Neuronal stem cell (in vitro differentiated cells): ENCODE data around the gene DHRS1.
A peak's percentile ranks its signal among the peaks of the same experiment; 100 is the strongest.

Experiments
- DNase-seq: peaks from one replicate; pipeline ENCODE4 v3.0.0-alpha.2; 2013; ENCODE audit warnings: low spot score
- H2AFZ ChIP-seq: one replicate; pipeline ENCODE4 v1.6.1; 2013; ENCODE audit warnings: mild to moderate bottlenecking, low read length, inconsistent platforms
- H2AK5ac ChIP-seq: 2 replicates; pipeline ENCODE4 v1.6.1; 2013; ENCODE audit warnings: low read depth, mild to moderate bottlenecking, inconsistent platforms, low read length, moderate library complexity, mixed read lengths
- H2BK120ac ChIP-seq: 2 replicates; pipeline ENCODE4 v1.6.1; 2013; ENCODE audit warnings: low read depth, mild to moderate bottlenecking, inconsistent platforms, low read length, moderate library complexity, mixed read lengths
- H2BK12ac ChIP-seq: one replicate; pipeline ENCODE4 v1.6.1; 2013; ENCODE audit warnings: low read length, inconsistent platforms
- H2BK15ac ChIP-seq: 2 replicates; pipeline ENCODE4 v1.6.1; 2013; ENCODE audit warnings: mild to moderate bottlenecking, low read length, inconsistent platforms, mixed read lengths
- H2BK5ac ChIP-seq: one replicate; pipeline ENCODE4 v1.6.1; 2013; ENCODE audit warnings: inconsistent platforms, mild to moderate bottlenecking, low read length, moderate library complexity
- H3K14ac ChIP-seq: one replicate; pipeline ENCODE4 v1.6.1; 2013; ENCODE audit warnings: low read length, inconsistent platforms
- H3K18ac ChIP-seq: 2 replicates; pipeline ENCODE4 v1.6.1; 2013; ENCODE audit warnings: low read length, inconsistent platforms
- H3K23ac ChIP-seq: 2 replicates; pipeline ENCODE4 v1.6.1; 2013; ENCODE audit warnings: low read depth, mild to moderate bottlenecking, mixed read lengths, low read length, inconsistent platforms; ENCODE audit not compliant: poor library complexity
- H3K27ac ChIP-seq: replicated peaks from 3 replicates; pipeline ENCODE4 v1.5.1; 2013; ENCODE audit warnings: low read length, inconsistent platforms
- H3K27me3 ChIP-seq, 3 experiments: 2 replicates each; pipeline ENCODE4 v1.6.1; 2013; ENCODE audit warnings: low read length in 3 of 3, mild to moderate bottlenecking in 2 of 3, inconsistent platforms in 1 of 3, low read depth in 1 of 3, mixed read lengths in 1 of 3, moderate library complexity in 1 of 3; ENCODE audit not compliant: control insufficient read depth in 3 of 3, insufficient read depth in 3 of 3
- H3K36me3 ChIP-seq, 2 donors: replicated peaks in 1 of 2; 2 replicates each; pipeline ENCODE4 v1.6.1; 2013; ENCODE audit warnings: low read length in 2 of 2; ENCODE audit not compliant: control insufficient read depth in 2 of 2, insufficient read depth in 2 of 2
- H3K4ac ChIP-seq: 2 replicates; pipeline ENCODE4 v1.6.1; 2013; ENCODE audit warnings: inconsistent platforms, mild to moderate bottlenecking, low read length, moderate library complexity
- H3K4me1 ChIP-seq, 2 donors: 1 replicate in 1 of 2; 2 replicates in 1 of 2; pipeline ENCODE4 v1.6.1; 2013; ENCODE audit warnings: low read length in 2 of 2, low read depth in 1 of 2; ENCODE audit not compliant: control insufficient read depth in 2 of 2, insufficient read depth in 1 of 2
- H3K4me2 ChIP-seq: one replicate; pipeline ENCODE4 v1.6.1; 2013; ENCODE audit warnings: mild to moderate bottlenecking, low read length, inconsistent platforms; ENCODE audit not compliant: insufficient read depth, poor library complexity, severe bottlenecking
- H3K4me3 ChIP-seq, 2 donors: 2 replicates each; pipeline ENCODE4 v1.5.1; 2013; ENCODE audit warnings: low read length in 2 of 2, mild to moderate bottlenecking in 2 of 2, inconsistent platforms in 1 of 2, moderate library complexity in 1 of 2
- H3K79me1 ChIP-seq: one replicate; pipeline ENCODE4 v1.6.1; 2013; ENCODE audit warnings: low read depth, mild to moderate bottlenecking, inconsistent platforms, low read length, moderate library complexity
- H3K9ac ChIP-seq: one replicate; pipeline ENCODE4 v1.6.1; 2013; ENCODE audit warnings: mild to moderate bottlenecking, low read depth, low read length, inconsistent platforms; ENCODE audit not compliant: poor library complexity
- H3K9me3 ChIP-seq, 2 donors: replicated peaks in 1 of 2; 2 replicates each; pipeline versions ENCODE3 to v1.6.1; 2013; ENCODE audit warnings: low read length in 2 of 2, mild to moderate bottlenecking in 2 of 2, inconsistent platforms in 1 of 2, low read depth in 1 of 2, mixed read lengths in 1 of 2, moderate library complexity in 1 of 2; ENCODE audit not compliant: control insufficient read depth in 2 of 2, insufficient read depth in 1 of 2
- H4K8ac ChIP-seq: one replicate; pipeline ENCODE4 v1.6.1; 2013; ENCODE audit warnings: low read depth, mild to moderate bottlenecking, inconsistent platforms, low read length, moderate library complexity
- H4K91ac ChIP-seq: one replicate; pipeline ENCODE4 v1.6.1; 2013; ENCODE audit warnings: low read length, low read depth, mild to moderate bottlenecking, inconsistent platforms; ENCODE audit not compliant: poor library complexity
- WGBS, 2 donors: extraction: QIAGEN DNeasy Blood & Tissue Kit; methylation state at CpG; one replicate each; pipeline ENCODE4 v1.1.7; 2013; ENCODE audit warnings: missing lambda C conversion rate in 2 of 2, mixed read lengths in 1 of 2; ENCODE audit not compliant: insufficient read length in 2 of 2, insufficient replicate concordance in 1 of 2; ENCODE audit errors: extremely low coverage in 2 of 2; 5-methylcytosine and 5-hydroxymethylcytosine counted together

The DHRS1 gene

DNA sequence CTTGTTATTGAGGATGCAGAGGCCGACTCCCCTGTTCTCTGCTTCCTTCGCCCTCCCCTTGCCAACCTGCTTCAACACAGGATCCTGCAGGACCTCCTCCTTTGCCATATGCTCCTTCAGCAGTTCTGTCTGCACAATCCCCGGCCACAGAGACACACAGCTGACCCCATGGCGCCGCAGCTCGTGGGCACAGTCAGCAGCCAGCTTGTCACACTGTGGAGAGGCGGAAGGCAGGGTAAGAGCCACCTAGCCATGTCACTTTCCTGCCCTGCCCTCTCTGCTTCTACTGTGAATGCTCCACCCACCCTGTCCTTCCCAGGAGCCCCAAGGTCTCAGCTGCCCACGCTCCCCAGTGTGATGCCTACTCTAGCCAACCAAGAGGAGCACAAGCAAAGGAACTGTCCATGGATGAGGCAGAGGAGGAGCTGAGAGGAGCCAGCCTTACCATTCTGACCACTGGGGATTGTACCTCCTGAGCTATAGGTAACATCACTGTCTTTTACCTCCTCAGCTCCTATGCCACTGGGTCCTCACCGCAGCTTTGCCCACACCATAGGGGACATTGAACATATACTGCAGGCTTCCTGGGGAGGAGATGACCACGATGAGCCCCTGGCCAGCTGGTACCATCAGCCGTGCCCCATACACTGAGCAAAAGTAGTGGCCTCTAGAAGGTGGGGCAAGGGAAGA is 7.3 kb downstream of the DHRS1 start:
- Histone ChIP-seq H3K36me3 (peaks cover 25 to 56% of the 10 kb centered on the region in 2 donors), H3K79me1 (no peaks in the 10 kb centered on the region), H2AFZ (no peak overlapping the region), H3K4me1 (peaks cover 0 to 1% of the 10 kb centered on the region in 2 donors), H3K18ac (no peak overlapping the region), H2BK15ac (no peak overlapping the region), H2BK120ac (no peak overlapping the region), H3K14ac (no peak overlapping the region), H3K9me3 (no peaks in the 10 kb centered on the region), H4K91ac (no peak overlapping the region), H3K4me2 (no peak overlapping the region), H2BK5ac (no peak overlapping the region), H3K27ac (no peak overlapping the region), H3K4ac (no peak overlapping the region), H3K4me3 (no peak overlapping the region), H3K27me3 (no peaks in the 10 kb centered on the region), H2AK5ac (no peak overlapping the region), H3K23ac (peak overlapping the region; percentile 58), H3K9ac (peak overlapping the region; percentile 32), H4K8ac (no peak overlapping the region), H2BK12ac (no peak overlapping the region)
- DNase-seq, result no peak
- WGBS, 2 donors, result no CpG with 5 or more reads among the region's 11 CpGs

DNA sequence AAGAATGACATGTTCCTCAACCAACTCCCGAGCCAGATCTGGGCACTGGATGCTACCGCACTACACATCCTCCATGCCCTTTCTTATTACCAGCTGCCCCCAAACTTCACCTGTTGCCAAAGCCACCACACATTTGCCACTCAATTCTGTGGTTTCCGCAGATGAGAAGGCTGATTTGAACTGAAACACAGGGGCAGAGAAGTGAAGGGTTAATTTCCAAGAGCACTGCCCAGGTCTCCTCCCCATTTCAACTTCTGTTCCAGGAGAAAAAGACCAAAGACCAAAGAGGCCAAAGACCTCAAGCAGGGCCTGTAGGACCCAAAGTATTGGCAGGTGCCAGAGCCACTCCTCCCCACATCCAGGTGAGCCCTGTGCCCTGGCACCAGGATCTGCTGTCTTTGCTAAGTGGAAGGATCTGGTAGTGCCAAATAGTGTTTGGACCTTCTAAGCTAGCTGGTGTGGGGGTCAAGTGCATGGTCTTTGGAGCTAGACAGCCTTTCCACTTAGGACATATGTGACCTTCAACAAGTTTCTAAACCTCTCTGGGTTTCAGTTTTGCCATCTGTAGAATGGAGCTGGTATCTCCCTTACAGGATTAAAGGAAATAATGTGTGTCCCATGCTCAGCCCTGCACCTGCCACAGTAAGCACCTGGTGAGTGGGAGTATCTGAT is 8.0 kb downstream of the DHRS1 start:
- Histone ChIP-seq H2AFZ (no peak overlapping the region), H3K27ac (no peak overlapping the region), H2BK5ac (peak overlapping the region; percentile 57), H2BK120ac (no peak overlapping the region), H3K79me1 (no peaks in the 10 kb centered on the region), H3K4ac (no peak overlapping the region), H3K9me3 (no peaks in the 10 kb centered on the region), H3K18ac (no peak overlapping the region), H3K4me2 (no peak overlapping the region), H2BK12ac (no peak overlapping the region), H3K9ac (no peak overlapping the region), H3K27me3 (no peaks in the 10 kb centered on the region), H2BK15ac (no peak overlapping the region), H2AK5ac (no peak overlapping the region), H4K91ac (no peak overlapping the region), H3K4me3 (no peak overlapping the region), H4K8ac (no peak overlapping the region), H3K23ac (no peak overlapping the region), H3K36me3 (peaks cover 25 to 56% of the 10 kb centered on the region in 2 donors), H3K4me1 (no peaks in the 10 kb centered on the region), H3K14ac (no peak overlapping the region)
- DNase-seq, result no peak
- WGBS, 2 donors, result no CpG with 5 or more reads among the region's 3 CpGs

DNA sequence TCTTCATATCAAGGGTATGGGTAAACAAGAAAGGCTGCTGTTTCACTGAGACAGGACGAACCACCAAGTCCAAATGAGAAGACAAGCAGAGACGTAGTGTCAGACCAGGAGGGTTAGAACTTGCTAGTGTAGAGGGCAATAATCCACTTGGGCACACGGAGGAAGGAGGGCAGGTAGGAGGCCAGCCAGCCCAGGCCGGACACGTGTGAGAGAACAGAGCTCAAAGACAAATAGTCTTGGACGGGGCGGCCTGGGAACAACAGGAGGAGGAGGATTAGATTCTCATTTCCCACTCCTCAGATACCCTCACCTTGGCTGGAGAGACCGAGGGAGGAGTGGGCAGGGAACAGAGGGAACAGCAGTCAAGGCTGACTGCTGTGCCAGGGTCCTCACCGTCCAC is 8.8 kb downstream of the DHRS1 start:
- no peak overlapping the region for H3K4me2 ChIP-seq
- peak overlapping the region; percentile 57 for H2BK5ac ChIP-seq
- H3K27ac ChIP-seq, result no peak overlapping the region
- H3K4me3 ChIP-seq, result no peak overlapping the region
- H2BK12ac ChIP-seq, result no peak overlapping the region
- no peak overlapping the region for H3K9ac ChIP-seq
- H3K18ac ChIP-seq, result no peak overlapping the region
- no peak overlapping the region for H4K91ac ChIP-seq
- no peak overlapping the region for H3K14ac ChIP-seq
- H2AFZ ChIP-seq, result no peak overlapping the region
- H2BK120ac ChIP-seq, result no peak overlapping the region
- H3K79me1 ChIP-seq, result no peaks in the 10 kb centered on the region
- no peak overlapping the region for H4K8ac ChIP-seq
- no peaks in the 10 kb centered on the region for H3K4me1 ChIP-seq
- no peak overlapping the region for H3K4ac ChIP-seq
- H3K9me3 ChIP-seq, result no peaks in the 10 kb centered on the region
- H3K36me3 ChIP-seq, result peaks cover 20 to 47% of the 10 kb centered on the region in 2 donors
- WGBS, 2 donors, result no CpG with 5 or more reads among the region's 9 CpGs
- no peak overlapping the region for H2AK5ac ChIP-seq
- no peak overlapping the region for H2BK15ac ChIP-seq
- DNase-seq, result no peak
- H3K27me3 ChIP-seq, result no peaks in the 10 kb centered on the region
- H3K23ac ChIP-seq, result peak overlapping the region; percentile 49

DNA sequence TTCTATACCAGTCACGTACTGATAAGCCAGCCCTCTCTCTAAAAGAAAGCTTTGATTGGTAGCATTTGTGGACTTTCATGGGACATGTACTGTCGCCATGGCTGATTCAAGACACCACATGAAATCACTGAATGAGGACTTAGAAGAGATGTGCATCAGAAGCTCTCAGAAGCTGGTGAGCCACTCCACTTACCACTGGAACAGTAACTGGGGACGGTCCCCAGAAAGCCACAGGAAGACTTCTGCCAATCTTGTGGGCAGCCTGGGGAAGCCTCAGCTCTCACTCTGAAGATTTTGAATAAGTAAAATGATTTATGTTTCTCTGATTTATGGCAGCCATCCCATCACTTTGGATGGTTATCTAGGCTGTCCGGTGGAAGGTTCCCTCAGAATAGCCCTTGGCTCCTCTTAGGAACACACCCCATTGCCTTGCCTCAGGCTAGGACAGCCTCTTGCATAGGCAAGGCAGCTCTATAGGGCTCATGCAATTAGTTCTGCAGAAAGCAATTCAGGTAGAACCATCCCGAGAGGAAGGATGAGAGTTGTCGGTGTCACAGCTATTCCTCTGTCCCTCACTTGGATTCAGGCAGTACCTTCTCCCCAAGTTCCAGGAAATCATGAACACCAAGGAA is 9.8 kb downstream of the DHRS1 start:
- Histone ChIP-seq H3K36me3 (peaks cover 19 to 38% of the 10 kb centered on the region in 2 donors), H4K91ac (no peak overlapping the region), H2AK5ac (no peak overlapping the region), H2BK5ac (no peak overlapping the region), H3K18ac (no peak overlapping the region), H3K4me2 (no peak overlapping the region), H3K14ac (no peak overlapping the region), H3K27ac (no peak overlapping the region), H4K8ac (no peak overlapping the region), H2BK120ac (no peak overlapping the region), H3K23ac (no peak overlapping the region), H3K9me3 (no peaks in the 10 kb centered on the region), H3K9ac (no peak overlapping the region), H3K4me3 (no peak overlapping the region), H2BK15ac (no peak overlapping the region), H2BK12ac (no peak overlapping the region), H3K79me1 (no peaks in the 10 kb centered on the region), H3K27me3 (no peaks in the 10 kb centered on the region), H2AFZ (no peak overlapping the region), H3K4me1 (peaks cover 0 to 2% of the 10 kb centered on the region in 2 donors), H3K4ac (no peak overlapping the region)
- no peak for DNase-seq
- WGBS, 2 donors, result no CpG with 5 or more reads among the region's 6 CpGs
